ENCODE measurements around the gene C20orf202. TPM values are rescaled to one million over a fixed set of nuclear protein-coding genes. Genes with fewer than 3 reads are reported as not detected.

Gene C20orf202
- total RNA-seq, 1 donor from 2014 or later = not detected

DNA sequence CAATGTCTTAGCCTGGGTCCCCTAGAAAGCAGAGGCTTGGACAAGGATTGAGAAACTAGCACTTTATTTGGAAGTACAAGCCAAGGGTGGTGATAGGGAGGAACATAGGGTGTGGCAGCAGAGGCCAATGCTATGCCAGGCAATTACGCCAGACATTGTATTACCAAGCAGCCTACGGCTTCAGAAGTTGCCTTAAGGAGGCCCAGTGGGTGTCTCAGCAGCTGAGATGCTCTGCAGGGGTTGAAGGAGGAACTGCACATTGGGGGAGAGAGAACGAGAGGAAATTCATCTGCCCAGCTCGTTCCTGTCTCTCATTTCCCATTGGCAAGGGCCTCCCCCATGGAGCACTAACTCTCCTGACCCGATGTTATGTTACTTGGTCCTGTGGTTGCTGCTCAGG is 859 bp downstream of the C20orf202 start:
- Mint-ChIP-seq H3K4me3 (ENCODE audit: unreplicated experiment) (no peak overlapping the region), H3K27ac (ENCODE audit: unreplicated experiment) (no peak overlapping the region), H3K27me3 (ENCODE audit: low read depth, unreplicated experiment) (peaks cover 20% of the 10 kb centered on the region), H3K36me3 (ENCODE audit: low read depth, unreplicated experiment) (no peaks in the 10 kb centered on the region), H3K9me3 (ENCODE audit: unreplicated experiment) (no peaks in the 10 kb centered on the region), H3K4me1 (ENCODE audit: low read depth, unreplicated experiment) (no peaks in the 10 kb centered on the region)
- DNase-seq (ENCODE audit: low read depth) (no peak), FAIRE-seq (no peak)
- no peak overlapping the region for H3K4me3 ChIP-seq (ENCODE audit: insufficient read depth, low read depth, low read length)
- no peaks in the 10 kb centered on the region for H3K36me3 ChIP-seq (ENCODE audit: insufficient read depth, low read length)
- no peaks in the 10 kb centered on the region for H3K79me2 ChIP-seq (ENCODE audit: insufficient read depth, low read length)
- H3K27me3 ChIP-seq (ENCODE audit: insufficient read depth, low read length) = peaks cover 22% of the 10 kb centered on the region
- H4K20me1 ChIP-seq (ENCODE audit: insufficient read depth, low read length) = no peaks in the 10 kb centered on the region
- no peaks in the 10 kb centered on the region for H3K4me1 ChIP-seq (ENCODE audit: insufficient read depth, low read length)
- H3K27ac ChIP-seq (ENCODE audit: low read depth, low read length) = no peak overlapping the region
- TF ChIP-seq EZH2 (IDR thresholded peaks at IDR 0.05; ENCODE audit: insufficient read depth, low read length) = no peak
- no peak overlapping the region for H3K4me2 ChIP-seq (ENCODE audit: low read length)
- H3K9ac ChIP-seq (ENCODE audit: low read length) = no peak overlapping the region
- no peak overlapping the region for H2AFZ ChIP-seq (ENCODE audit: low read depth, low read length)
- H3K9me3 ChIP-seq (ENCODE audit: insufficient read depth, low read depth, low read length) = no peaks in the 10 kb centered on the region

DNA sequence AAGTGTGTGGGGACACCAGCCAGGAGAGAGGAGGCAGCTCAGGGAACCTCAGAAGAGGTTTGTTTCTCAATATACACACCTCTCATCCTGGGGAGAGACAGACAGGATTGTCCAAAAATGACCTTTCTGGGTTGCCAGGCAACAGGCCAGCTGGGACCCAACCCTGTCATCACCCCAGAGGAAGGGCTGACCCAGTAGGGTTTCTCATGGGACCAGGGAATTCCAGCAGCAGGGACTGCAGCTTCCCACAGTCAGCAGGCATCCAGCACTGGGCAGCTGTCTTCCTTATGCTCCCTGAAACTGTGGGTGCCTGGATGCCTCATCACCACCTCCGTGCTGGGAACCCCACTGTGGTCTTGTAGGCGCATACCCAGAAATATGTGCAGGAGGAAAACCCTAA is 1.3 kb downstream of the C20orf202 start:
- no peak for TF ChIP-seq EZH2 (IDR thresholded peaks at IDR 0.05; ENCODE audit: insufficient read depth, low read length)
- TF ChIP-seq, protein P1, sequence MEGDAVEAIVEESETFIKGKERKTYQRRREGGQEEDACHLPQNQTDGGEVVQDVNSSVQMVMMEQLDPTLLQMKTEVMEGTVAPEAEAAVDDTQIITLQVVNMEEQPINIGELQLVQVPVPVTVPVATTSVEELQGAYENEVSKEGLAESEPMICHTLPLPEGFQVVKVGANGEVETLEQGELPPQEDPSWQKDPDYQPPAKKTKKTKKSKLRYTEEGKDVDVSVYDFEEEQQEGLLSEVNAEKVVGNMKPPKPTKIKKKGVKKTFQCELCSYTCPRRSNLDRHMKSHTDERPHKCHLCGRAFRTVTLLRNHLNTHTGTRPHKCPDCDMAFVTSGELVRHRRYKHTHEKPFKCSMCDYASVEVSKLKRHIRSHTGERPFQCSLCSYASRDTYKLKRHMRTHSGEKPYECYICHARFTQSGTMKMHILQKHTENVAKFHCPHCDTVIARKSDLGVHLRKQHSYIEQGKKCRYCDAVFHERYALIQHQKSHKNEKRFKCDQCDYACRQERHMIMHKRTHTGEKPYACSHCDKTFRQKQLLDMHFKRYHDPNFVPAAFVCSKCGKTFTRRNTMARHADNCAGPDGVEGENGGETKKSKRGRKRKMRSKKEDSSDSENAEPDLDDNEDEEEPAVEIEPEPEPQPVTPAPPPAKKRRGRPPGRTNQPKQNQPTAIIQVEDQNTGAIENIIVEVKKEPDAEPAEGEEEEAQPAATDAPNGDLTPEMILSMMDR (IDR thresholded peaks at IDR 0.05; ENCODE audit: insufficient read depth, low read depth, low read length) = no peak
- no peaks in the 10 kb centered on the region for H3K4me1 Mint-ChIP-seq (ENCODE audit: low read depth, unreplicated experiment)
- Histone ChIP-seq H3K36me3 (ENCODE audit: insufficient read depth, low read length) (no peaks in the 10 kb centered on the region), H3K79me2 (ENCODE audit: insufficient read depth, low read length) (no peaks in the 10 kb centered on the region), H3K27me3 (ENCODE audit: insufficient read depth, low read length) (peaks cover 26% of the 10 kb centered on the region), H3K9ac (ENCODE audit: low read length) (no peak overlapping the region), H3K4me1 (ENCODE audit: insufficient read depth, low read length) (no peaks in the 10 kb centered on the region), H2AFZ (ENCODE audit: low read depth, low read length) (no peak overlapping the region), H4K20me1 (ENCODE audit: insufficient read depth, low read length) (no peaks in the 10 kb centered on the region), H3K4me2 (ENCODE audit: low read length) (no peak overlapping the region), H3K4me3 (ENCODE audit: insufficient read depth, low read depth, low read length) (no peak overlapping the region), H3K27ac (ENCODE audit: low read depth, low read length) (no peak overlapping the region), H3K9me3 (ENCODE audit: insufficient read depth, low read depth, low read length) (no peaks in the 10 kb centered on the region)
- no peak overlapping the region for H3K4me3 Mint-ChIP-seq (ENCODE audit: unreplicated experiment)
- no peaks in the 10 kb centered on the region for H3K9me3 Mint-ChIP-seq (ENCODE audit: unreplicated experiment)
- H3K27ac Mint-ChIP-seq (ENCODE audit: unreplicated experiment) = no peak overlapping the region
- H3K36me3 Mint-ChIP-seq (ENCODE audit: low read depth, unreplicated experiment) = no peaks in the 10 kb centered on the region
- peaks cover 22% of the 10 kb centered on the region for H3K27me3 Mint-ChIP-seq (ENCODE audit: low read depth, unreplicated experiment)
- DNase-seq (ENCODE audit: low read depth) (no peak), FAIRE-seq (no peak)

DNA sequence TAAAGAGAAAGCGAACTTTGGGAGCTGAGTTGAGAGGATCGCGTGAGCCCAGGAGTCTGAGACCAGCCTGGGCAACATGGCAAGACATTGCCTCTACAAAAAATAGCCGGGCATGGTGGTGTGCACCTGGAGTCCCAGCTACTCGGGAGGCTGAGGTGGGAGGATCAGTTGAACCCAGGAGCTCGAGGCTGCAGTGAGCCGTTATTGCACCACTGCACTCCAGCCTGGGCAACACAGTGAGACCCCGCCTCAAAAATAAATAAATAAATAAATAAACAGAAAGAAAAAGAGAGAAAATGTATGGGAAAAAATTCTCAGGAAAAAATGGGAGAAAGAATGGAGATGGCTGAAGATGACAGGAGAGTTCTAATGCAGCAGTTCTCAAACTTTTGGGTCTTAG is 2.5 kb downstream of the C20orf202 start:
- H3K4me2 ChIP-seq (ENCODE audit: low read length) = no peak overlapping the region
- Mint-ChIP-seq H3K4me1 (ENCODE audit: low read depth, unreplicated experiment) (no peaks in the 10 kb centered on the region), H3K27me3 (ENCODE audit: low read depth, unreplicated experiment) (peaks cover 27% of the 10 kb centered on the region), H3K9me3 (ENCODE audit: unreplicated experiment) (no peaks in the 10 kb centered on the region), H3K4me3 (ENCODE audit: unreplicated experiment) (no peak overlapping the region), H3K27ac (ENCODE audit: unreplicated experiment) (no peak overlapping the region), H3K36me3 (ENCODE audit: low read depth, unreplicated experiment) (no peaks in the 10 kb centered on the region)
- H3K36me3 ChIP-seq (ENCODE audit: insufficient read depth, low read length) = no peaks in the 10 kb centered on the region
- no peak overlapping the region for H3K27ac ChIP-seq (ENCODE audit: low read depth, low read length)
- peaks cover 29% of the 10 kb centered on the region for H3K27me3 ChIP-seq (ENCODE audit: insufficient read depth, low read length)
- no peaks in the 10 kb centered on the region for H3K79me2 ChIP-seq (ENCODE audit: insufficient read depth, low read length)
- no peak overlapping the region for H3K9ac ChIP-seq (ENCODE audit: low read length)
- no peaks in the 10 kb centered on the region for H3K4me1 ChIP-seq (ENCODE audit: insufficient read depth, low read length)
- no peaks in the 10 kb centered on the region for H4K20me1 ChIP-seq (ENCODE audit: insufficient read depth, low read length)
- no peak overlapping the region for H3K4me3 ChIP-seq (ENCODE audit: insufficient read depth, low read depth, low read length)
- DNase-seq (ENCODE audit: low read depth) (no peak), FAIRE-seq (no peak)
- H2AFZ ChIP-seq (ENCODE audit: low read depth, low read length) = no peak overlapping the region
- no peaks in the 10 kb centered on the region for H3K9me3 ChIP-seq (ENCODE audit: insufficient read depth, low read depth, low read length)
- no peak for TF ChIP-seq EZH2 (IDR thresholded peaks at IDR 0.05; ENCODE audit: insufficient read depth, low read length)
- TF ChIP-seq, protein P1 (IDR thresholded peaks at IDR 0.05; ENCODE audit: insufficient read depth, low read depth, low read length) = no peak

Data from astrocyte (in vitro differentiated cells and primary cell).